Hepatocyte (in vitro differentiated cells): ENCODE data around the gene CYREN.

Experiments used
- EZH2 ChIP-seq: fragments of 200-600 bp; sonication (generic); IDR thresholded peaks from 2 replicates; pipeline ENCODE4 v1.6.1; 2016; ENCODE audit warnings: antibody characterized with exemption, mild to moderate bottlenecking, borderline replicate concordance
- EZH2phosphoT487 ChIP-seq: fragments of 200-600 bp; sonication (generic); IDR thresholded peaks from one replicate; pipeline ENCODE4 v1.6.1; 2018; ENCODE audit warnings: antibody characterized with exemption, mild to moderate bottlenecking, low read depth, moderate library complexity; ENCODE audit not compliant: unreplicated experiment, severe bottlenecking
- TF ChIP-seq, protein P1 (sequence below): fragments of 200-600 bp; sonication (generic); IDR thresholded peaks from 2 replicates; pipeline ENCODE4 v1.5.1; 2016; ENCODE audit warnings: antibody characterized with exemption, mild to moderate bottlenecking; ENCODE audit not compliant: poor library complexity

DNA sequence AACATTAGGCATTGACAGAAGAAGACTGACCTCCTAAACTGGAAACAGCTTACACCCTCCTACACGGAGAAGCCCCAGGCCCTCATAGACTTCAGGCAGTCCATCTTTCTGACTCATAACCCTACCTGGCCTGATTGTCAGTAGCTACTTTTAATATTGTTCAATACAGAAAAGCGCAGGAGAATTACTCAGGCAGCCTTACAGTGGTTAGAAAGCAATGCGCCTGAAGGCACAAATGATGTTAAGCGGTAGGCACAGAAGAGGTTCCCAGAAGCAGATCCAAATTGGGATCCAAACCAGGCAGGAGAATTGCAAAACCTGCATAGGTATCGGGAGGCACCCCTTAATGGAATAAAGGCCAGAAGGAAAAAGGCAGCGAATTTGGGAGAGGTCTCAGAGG lies 5.4 kb upstream of the CYREN start:
- TF ChIP-seq, protein P1, sequence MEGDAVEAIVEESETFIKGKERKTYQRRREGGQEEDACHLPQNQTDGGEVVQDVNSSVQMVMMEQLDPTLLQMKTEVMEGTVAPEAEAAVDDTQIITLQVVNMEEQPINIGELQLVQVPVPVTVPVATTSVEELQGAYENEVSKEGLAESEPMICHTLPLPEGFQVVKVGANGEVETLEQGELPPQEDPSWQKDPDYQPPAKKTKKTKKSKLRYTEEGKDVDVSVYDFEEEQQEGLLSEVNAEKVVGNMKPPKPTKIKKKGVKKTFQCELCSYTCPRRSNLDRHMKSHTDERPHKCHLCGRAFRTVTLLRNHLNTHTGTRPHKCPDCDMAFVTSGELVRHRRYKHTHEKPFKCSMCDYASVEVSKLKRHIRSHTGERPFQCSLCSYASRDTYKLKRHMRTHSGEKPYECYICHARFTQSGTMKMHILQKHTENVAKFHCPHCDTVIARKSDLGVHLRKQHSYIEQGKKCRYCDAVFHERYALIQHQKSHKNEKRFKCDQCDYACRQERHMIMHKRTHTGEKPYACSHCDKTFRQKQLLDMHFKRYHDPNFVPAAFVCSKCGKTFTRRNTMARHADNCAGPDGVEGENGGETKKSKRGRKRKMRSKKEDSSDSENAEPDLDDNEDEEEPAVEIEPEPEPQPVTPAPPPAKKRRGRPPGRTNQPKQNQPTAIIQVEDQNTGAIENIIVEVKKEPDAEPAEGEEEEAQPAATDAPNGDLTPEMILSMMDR = no peak
- TF ChIP-seq EZH2phosphoT487 (no peak), EZH2 (no peak)
